ENCODE results near the gene BPTF.
A peak's percentile ranks its signal among the peaks of the same experiment; 100 is the strongest.
"Not testable (repeated sequence)": the region's sequence is repeated elsewhere in the genome, so short reads cannot be mapped to it uniquely, and the experiment has no call there.

BPTF gene

DNA sequence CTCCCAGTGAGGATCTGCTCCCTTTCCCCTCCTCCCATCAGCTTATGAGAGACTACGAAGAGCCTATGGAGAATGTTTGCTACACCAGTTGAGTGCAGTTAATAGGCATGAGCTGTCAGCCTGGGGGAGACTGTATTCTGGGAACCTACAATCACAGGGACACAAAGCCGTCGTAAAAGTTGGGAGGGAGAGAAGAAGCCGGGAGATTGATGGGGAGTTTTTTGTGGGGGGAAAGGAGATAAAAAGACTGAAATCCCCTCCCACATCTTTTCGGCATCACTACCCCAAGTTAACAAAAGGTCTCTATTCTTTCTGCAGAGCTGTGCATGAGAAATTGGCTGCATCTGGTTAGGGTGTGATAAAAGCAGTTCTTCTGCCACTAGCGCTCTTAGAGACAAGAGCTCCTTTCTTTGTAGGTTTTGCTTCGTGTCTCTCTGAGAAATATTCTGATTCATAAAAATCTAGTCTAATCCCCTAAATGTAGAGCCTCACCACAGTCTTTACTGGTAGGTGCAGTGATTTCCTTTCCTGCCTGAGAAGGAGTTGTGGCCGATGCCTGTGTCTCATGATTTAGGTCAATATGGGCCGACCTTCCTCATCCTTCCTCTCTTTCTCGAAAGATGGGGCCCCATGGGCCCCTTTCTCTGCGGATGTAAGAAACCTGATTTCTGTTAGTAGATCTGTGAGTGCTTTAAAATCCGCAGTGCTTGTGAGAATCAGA is 77.4 kb downstream of the BPTF start:
- Mint-ChIP-seq H3K27ac (no peak overlapping the region), H3K4me1 (peaks cover 8% of the 10 kb centered on the region), H3K9me3 (no peaks in the 10 kb centered on the region), H3K4me3 (peak overlapping the region; percentile 11), H3K36me3 (peaks cover 96% of the 10 kb centered on the region)
- no peak for DNase-seq (ENCODE audit: low spot score in 2 of 2)
- peak; percentile 85 for ATAC-seq

DNA sequence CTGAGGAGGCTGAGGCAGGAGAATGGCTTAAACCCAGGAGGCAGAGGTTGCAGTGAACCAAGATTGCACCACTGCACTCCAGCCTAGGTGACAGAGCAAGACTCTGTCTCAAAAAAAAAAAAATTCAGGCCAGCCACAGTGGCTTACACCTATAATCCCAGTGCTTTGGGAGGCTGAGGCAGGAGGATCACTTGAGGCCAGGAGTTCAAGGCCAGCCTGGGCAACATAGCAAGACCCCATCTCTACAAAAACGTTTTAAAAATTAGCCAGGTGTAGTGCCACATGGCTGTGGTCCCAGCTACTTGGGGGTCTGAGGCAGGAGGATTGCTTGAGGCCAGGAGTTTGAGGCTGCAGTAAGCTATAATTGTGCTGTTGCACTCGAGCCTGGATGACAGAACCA is 80.0 kb downstream of the BPTF start:
- not testable (repeated sequence) for DNase-seq (ENCODE audit: low spot score in 2 of 2); ATAC-seq; H3K27ac Mint-ChIP-seq; H3K9me3 Mint-ChIP-seq; H3K4me3 Mint-ChIP-seq; H3K4me1 Mint-ChIP-seq
- peaks cover 96% of the 10 kb centered on the region for H3K36me3 Mint-ChIP-seq

GRCh38 chr17:67910117-67910803 is 85.0 kb downstream of the BPTF start:
- H3K36me3 Mint-ChIP-seq = peaks cover 99% of the 10 kb centered on the region
- not testable (repeated sequence) for ATAC-seq, H3K9me3 Mint-ChIP-seq, H3K4me3 Mint-ChIP-seq
- H3K4me1 Mint-ChIP-seq = peaks cover 26% of the 10 kb centered on the region
- peak in 1 of 2 donors; percentile 28 for DNase-seq (ENCODE audit: low spot score in 2 of 2)
- peak overlapping the region; percentile 50 for H3K27ac Mint-ChIP-seq

GRCh38 chr17:67911059-67911782 is 85.9 kb downstream of the BPTF start:
- H3K36me3 Mint-ChIP-seq = peaks cover 98% of the 10 kb centered on the region
- peaks cover 32% of the 10 kb centered on the region for H3K4me1 Mint-ChIP-seq
- peak overlapping the region; percentile 6 for H3K4me3 Mint-ChIP-seq
- DNase-seq (ENCODE audit: low spot score in 2 of 2) (peak in 1 of 2 donors; percentile 37), ATAC-seq (peak; percentile 92)
- H3K27ac Mint-ChIP-seq = peak overlapping the region; percentile 50
- no peaks in the 10 kb centered on the region for H3K9me3 Mint-ChIP-seq

GRCh38 chr17:67912088-67912487 is 86.8 kb downstream of the BPTF start:
- Mint-ChIP-seq H3K9me3 (no peaks in the 10 kb centered on the region), H3K4me3 (no peak overlapping the region), H3K36me3 (peaks cover 94% of the 10 kb centered on the region), H3K4me1 (peaks cover 32% of the 10 kb centered on the region), H3K27ac (peak overlapping the region; percentile 50)
- ATAC-seq (no peak), DNase-seq (ENCODE audit: low spot score in 2 of 2) (peak in 1 of 2 donors; percentile 3)

- Mint-ChIP-seq H3K4me3 (no peak overlapping the region), H3K36me3 (peaks cover 88% of the 10 kb centered on the region), H3K27ac (no peak overlapping the region), H3K9me3 (no peaks in the 10 kb centered on the region), H3K4me1 (peaks cover 32% of the 10 kb centered on the region)
- ATAC-seq (peak; percentile 72), DNase-seq (ENCODE audit: low spot score in 2 of 2) (peak in 1 of 2 donors; percentile 51)
Observed at GRCh38 chr17:67912656-67913055, 87.4 kb downstream of the BPTF start.

GRCh38 chr17:67920212-67920611 is 94.9 kb downstream of the BPTF start:
- H3K36me3 Mint-ChIP-seq = peaks cover 88% of the 10 kb centered on the region
- H3K27ac Mint-ChIP-seq = no peak overlapping the region
- H3K4me3 Mint-ChIP-seq = no peak overlapping the region
- no peaks in the 10 kb centered on the region for H3K9me3 Mint-ChIP-seq
- no peak for DNase-seq (ENCODE audit: low spot score in 2 of 2)
- peaks cover 6% of the 10 kb centered on the region for H3K4me1 Mint-ChIP-seq
- ATAC-seq = no peak

DNA sequence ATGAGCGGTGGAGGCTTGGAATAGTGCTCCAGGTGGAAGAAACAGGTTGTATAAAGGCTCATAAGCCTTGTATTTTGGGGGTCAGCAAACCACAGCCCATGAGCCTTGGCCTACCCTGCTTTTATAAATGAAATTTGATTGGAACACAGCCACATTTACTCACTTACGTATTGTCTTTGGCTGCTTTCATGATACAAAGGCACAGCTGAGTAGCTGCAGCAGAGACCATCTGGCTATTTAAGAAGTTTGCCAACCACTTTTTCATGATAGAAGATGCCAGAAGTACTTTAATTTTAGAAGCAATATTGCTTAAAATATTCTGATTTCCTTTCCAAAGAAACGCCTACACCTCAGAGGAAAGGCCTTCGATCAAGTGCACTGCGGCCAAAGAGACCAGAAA is 97.2 kb downstream of the BPTF start:
- ATAC-seq (no peak), DNase-seq (ENCODE audit: low spot score in 2 of 2) (no peak)
- no peaks in the 10 kb centered on the region for H3K9me3 Mint-ChIP-seq
- no peak overlapping the region for H3K4me3 Mint-ChIP-seq
- H3K36me3 Mint-ChIP-seq = peaks cover 98% of the 10 kb centered on the region
- no peaks in the 10 kb centered on the region for H3K4me1 Mint-ChIP-seq
- H3K27ac Mint-ChIP-seq = no peak overlapping the region

DNA sequence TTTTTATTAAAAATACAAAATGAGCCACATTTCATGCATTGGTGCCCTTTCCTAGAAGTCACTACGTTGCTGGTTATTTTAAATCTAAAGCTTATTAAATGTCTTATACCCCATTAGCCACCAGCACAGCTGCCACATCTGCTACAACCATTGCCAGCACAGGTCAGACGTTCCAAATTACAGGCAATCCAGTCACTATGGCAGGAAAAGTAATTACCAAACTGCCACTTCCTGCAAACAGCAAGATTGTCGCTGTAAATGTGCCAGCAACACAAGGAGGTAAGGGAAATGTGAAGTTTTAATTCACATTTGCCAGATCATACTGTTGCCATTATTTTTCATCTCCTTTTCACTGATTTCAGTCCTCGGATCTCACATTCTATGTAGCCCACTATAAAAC is 103.5 kb downstream of the BPTF start:
- not testable (repeated sequence) for H3K27ac Mint-ChIP-seq; DNase-seq (ENCODE audit: low spot score in 2 of 2); ATAC-seq; H3K9me3 Mint-ChIP-seq; H3K4me3 Mint-ChIP-seq; H3K4me1 Mint-ChIP-seq
- peaks cover 100% of the 10 kb centered on the region for H3K36me3 Mint-ChIP-seq

DNA sequence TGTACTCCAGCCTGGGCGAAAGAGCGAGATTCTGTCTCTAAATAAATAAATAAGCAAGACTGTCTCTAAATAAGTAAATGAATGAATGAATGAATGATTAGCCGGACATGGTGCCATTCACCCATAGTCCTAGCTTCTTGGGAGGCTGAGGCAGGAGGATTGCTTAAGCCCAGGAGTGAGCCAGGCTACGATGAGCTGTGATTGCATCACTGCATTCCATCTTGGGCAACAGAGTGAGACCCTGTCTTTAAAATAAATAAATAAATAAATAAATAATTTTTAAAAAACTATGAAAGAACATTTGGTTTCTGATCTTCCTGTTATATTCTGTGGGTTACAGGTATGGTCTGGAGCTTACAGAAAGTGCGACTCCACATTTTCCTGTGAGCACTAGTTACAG is 105.9 kb downstream of the BPTF start:
- H3K36me3 Mint-ChIP-seq = peaks cover 99% of the 10 kb centered on the region
- no peaks in the 10 kb centered on the region for H3K9me3 Mint-ChIP-seq
- H3K27ac Mint-ChIP-seq = no peak overlapping the region
- DNase-seq (ENCODE audit: low spot score in 2 of 2) (no peak), ATAC-seq (no peak)
- H3K4me1 Mint-ChIP-seq = no peaks in the 10 kb centered on the region
- no peak overlapping the region for H3K4me3 Mint-ChIP-seq

- Mint-ChIP-seq H3K9me3 (no peaks in the 10 kb centered on the region), H3K4me1 (peaks cover 6% of the 10 kb centered on the region), H3K36me3 (peaks cover 95% of the 10 kb centered on the region), H3K4me3 (no peak overlapping the region), H3K27ac (no peak overlapping the region)
- ATAC-seq = no peak
- no peak for DNase-seq (ENCODE audit: low spot score in 2 of 2)
Observed at GRCh38 chr17:67942810-67943209, 117.5 kb downstream of the BPTF start.

GRCh38 chr17:67944035-67944434 is 118.7 kb downstream of the BPTF start:
- peaks cover 95% of the 10 kb centered on the region for H3K36me3 Mint-ChIP-seq
- DNase-seq (ENCODE audit: low spot score in 2 of 2) (no peak), ATAC-seq (no peak)
- H3K9me3 Mint-ChIP-seq = no peaks in the 10 kb centered on the region
- H3K4me1 Mint-ChIP-seq = peaks cover 6% of the 10 kb centered on the region
- H3K27ac Mint-ChIP-seq = no peak overlapping the region
- no peak overlapping the region for H3K4me3 Mint-ChIP-seq

DNA sequence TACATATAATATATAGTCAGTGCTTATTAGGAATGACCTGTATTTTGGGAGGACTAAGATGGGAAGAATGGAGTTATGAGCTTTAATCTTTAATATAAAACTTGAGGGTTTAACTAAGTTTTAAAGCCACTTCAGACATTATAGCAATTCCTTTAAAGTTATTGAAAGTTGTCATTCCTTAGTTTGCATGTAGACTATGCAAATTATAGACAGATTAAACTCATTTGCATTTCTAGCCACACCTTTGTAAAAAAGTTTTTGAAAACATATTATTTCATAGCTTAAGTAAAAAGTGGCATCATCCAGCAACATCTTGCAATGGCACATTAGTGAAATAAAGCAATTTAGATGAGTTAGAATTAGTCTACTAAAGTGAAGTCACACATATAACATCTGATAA is 121.2 kb downstream of the BPTF start:
- DNase-seq (ENCODE audit: low spot score in 2 of 2) (no peak), ATAC-seq (no peak)
- peak overlapping the region; percentile 3 for H3K27ac Mint-ChIP-seq
- H3K4me1 Mint-ChIP-seq = peaks cover 6% of the 10 kb centered on the region
- H3K9me3 Mint-ChIP-seq = no peaks in the 10 kb centered on the region
- H3K4me3 Mint-ChIP-seq = no peak overlapping the region
- peaks cover 95% of the 10 kb centered on the region for H3K36me3 Mint-ChIP-seq

- H3K4me3 Mint-ChIP-seq = no peak overlapping the region
Observed at GRCh38 chr17:67947325-67947813, 122.1 kb downstream of the BPTF start.

GRCh38 chr17:67950945-67951344 is 125.6 kb downstream of the BPTF start:
- H3K9me3 Mint-ChIP-seq = no peaks in the 10 kb centered on the region
- DNase-seq (ENCODE audit: low spot score in 2 of 2) = no peak
- no peak overlapping the region for H3K27ac Mint-ChIP-seq
- peaks cover 1% of the 10 kb centered on the region for H3K4me1 Mint-ChIP-seq
- no peak for ATAC-seq
- H3K36me3 Mint-ChIP-seq = peaks cover 97% of the 10 kb centered on the region
- no peak overlapping the region for H3K4me3 Mint-ChIP-seq

More at GRCh38 chr17:67947325-67947813, 122.1 kb downstream of the BPTF start:
- ATAC-seq (no peak), DNase-seq (ENCODE audit: low spot score in 2 of 2) (no peak)
- H3K4me1 Mint-ChIP-seq = peaks cover 6% of the 10 kb centered on the region
- no peak overlapping the region for H3K27ac Mint-ChIP-seq
- H3K9me3 Mint-ChIP-seq = no peaks in the 10 kb centered on the region
- H3K36me3 Mint-ChIP-seq = peaks cover 95% of the 10 kb centered on the region

Measured in stimulated activated effector memory CD8-positive, alpha-beta T cell treated with anti-CD3 and anti-CD28 coated beads, Interleukin-12 subunit alpha, Interleukin-12 subunit beta, amount 100 ng/mL, for 72 hours (primary cell).